GM18873 (cell line): ENCODE measurements around the gene USP9X.
"Not testable (repeated sequence)": the region's sequence is repeated elsewhere in the genome, so short reads cannot be mapped to it uniquely, and the experiment has no call there.

Source experiments
- ATAC-seq: cut with Tn5 transposase; IDR thresholded peaks from one replicate; pipeline ENCODE4 v1.9.1; 2021; ENCODE audit warnings: mild to moderate bottlenecking, moderate library complexity, moderate number of reproducible peaks; ENCODE audit not compliant: unreplicated experiment, low FRiP score

USP9X gene, protein sequence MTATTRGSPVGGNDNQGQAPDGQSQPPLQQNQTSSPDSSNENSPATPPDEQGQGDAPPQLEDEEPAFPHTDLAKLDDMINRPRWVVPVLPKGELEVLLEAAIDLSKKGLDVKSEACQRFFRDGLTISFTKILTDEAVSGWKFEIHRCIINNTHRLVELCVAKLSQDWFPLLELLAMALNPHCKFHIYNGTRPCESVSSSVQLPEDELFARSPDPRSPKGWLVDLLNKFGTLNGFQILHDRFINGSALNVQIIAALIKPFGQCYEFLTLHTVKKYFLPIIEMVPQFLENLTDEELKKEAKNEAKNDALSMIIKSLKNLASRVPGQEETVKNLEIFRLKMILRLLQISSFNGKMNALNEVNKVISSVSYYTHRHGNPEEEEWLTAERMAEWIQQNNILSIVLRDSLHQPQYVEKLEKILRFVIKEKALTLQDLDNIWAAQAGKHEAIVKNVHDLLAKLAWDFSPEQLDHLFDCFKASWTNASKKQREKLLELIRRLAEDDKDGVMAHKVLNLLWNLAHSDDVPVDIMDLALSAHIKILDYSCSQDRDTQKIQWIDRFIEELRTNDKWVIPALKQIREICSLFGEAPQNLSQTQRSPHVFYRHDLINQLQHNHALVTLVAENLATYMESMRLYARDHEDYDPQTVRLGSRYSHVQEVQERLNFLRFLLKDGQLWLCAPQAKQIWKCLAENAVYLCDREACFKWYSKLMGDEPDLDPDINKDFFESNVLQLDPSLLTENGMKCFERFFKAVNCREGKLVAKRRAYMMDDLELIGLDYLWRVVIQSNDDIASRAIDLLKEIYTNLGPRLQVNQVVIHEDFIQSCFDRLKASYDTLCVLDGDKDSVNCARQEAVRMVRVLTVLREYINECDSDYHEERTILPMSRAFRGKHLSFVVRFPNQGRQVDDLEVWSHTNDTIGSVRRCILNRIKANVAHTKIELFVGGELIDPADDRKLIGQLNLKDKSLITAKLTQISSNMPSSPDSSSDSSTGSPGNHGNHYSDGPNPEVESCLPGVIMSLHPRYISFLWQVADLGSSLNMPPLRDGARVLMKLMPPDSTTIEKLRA (N-terminal part only)

DNA sequence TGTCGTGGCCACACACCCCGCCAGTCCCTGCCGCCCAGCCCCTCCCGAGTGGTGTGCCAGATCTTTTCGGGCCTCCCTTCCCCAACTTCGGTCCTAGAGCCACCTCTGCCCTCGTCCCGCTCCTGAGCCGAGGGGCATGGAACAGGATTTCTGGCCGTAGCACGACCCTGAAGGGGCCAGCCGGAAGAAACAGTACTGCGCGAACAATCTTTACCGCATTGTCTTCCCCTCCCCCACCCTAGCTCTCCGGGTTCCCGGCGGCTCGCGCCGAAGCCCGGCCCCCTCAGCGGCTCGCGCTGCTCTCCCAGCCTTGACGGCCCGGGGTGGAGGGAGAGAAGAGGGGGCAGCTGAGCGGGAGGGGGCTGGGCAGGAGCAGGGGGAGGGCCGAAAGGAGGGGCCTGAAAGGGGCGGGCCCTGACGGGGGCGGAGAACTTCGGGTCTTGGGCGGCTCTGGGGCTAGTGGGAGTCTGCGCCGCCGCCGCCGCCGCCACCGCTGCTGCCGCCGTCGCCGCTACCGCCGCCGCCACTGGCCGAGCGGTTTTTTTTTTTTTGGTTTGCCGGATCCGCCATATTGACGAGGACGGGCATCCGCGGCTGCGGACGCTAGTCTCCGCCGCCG, at the start of gene USP9X:
USP9X (plus strand) TSS at position 553 of the 619 bp plus-strand sequence. CDS start 38,184 bp downstream, outside the sequence.
- ATAC-seq, result peak; percentile 40

DNA sequence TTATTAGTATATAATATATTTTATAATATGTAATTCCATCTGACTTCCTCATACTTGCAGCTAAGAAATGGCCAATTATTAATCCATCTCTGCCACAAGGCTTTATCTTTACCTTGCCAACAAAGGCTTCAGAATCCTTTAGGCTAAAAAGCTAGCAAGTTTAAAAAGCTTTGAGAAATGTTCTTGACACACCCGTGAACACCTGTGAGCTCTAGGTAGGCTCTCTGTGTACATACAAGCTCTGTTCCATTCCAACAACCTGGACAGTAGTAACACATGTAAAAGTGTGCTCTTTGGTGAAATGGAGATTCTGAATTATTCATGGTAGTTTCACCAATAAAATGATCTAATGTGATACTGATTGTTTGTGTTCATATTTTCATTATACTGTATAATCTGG, 49.7 kb upstream of the USP9X start:
- no peak for ATAC-seq

DNA sequence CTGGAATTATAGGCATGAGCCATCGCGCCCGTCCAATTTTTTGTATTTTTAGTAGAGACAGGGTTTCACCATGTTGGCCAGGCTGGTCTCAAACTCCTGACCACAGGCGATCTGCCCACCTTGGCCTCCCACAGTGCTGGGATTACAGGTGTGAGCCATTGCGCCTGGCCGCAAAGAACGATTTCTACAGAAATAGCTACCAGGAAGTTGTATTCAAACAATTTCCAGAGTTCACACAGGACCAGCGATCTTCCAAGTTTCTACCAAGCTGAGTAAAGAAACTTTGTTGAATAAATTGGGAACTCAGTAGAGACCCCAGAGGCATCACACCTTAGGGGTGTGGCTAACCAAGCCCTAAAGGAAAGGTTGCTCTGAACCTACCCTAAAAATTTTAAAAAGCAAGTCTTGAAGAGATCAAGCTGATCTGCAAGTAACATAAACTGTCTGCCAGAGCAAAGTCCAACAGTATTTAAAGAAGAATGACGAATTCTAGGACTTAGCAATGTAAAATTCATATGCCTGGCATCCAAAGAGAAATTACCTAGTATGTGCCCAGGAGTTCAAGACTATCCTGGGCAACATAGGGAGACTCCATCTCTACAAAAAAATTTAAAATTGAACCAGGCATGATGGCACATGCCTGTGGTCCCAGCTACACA, 48.4 kb upstream of the USP9X start:
- ATAC-seq, result no peak

DNA sequence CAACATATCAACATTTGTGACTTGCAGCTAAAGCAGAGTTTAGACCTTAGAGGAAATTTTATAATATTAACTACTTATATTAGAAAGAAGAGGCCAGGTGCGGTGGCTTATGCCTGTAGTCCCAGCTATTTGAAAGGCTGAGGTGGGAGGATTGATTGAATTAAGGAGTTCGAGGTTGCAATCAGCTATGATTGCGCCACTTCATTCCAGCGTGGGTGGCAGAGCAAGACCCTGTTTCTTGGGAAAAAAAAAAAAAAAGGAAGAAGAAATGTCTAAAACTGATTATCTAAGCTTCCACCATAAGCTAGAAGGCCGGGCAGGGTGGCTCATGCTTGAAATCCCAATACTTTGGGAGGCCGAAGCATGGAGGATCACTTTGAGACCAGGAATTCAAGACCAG, 42.0 kb upstream of the USP9X start:
- no peak for ATAC-seq

DNA sequence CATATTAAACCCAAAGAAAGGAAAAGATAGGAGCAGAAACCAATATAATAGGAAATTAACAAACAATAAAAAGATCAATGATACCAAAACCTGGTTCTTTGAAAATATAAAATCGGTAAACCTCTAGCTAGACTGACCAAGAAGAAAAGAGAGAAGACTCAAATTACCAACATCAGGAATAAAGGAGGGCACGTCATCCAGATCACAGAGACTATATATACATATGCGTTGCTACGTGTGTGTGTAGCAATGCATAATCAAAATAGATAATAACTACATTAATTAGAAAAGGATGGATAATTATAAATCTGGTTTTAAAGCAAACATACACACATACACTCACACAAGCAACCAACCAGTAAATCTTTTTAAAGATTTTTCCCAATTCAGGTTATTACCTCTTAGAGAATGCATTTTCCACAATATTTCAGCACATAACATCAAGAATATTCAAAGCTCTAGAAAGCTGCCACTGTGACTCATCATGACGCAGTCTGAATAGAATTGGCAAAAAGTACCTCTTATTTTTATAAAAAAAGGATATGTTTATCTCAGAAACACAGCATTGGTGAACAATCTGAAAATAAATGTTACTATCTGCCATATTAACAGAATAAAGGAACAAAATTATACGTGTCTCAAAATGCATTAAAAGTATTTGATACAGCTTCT, 41.4 kb upstream of the USP9X start:
- no peak for ATAC-seq

DNA sequence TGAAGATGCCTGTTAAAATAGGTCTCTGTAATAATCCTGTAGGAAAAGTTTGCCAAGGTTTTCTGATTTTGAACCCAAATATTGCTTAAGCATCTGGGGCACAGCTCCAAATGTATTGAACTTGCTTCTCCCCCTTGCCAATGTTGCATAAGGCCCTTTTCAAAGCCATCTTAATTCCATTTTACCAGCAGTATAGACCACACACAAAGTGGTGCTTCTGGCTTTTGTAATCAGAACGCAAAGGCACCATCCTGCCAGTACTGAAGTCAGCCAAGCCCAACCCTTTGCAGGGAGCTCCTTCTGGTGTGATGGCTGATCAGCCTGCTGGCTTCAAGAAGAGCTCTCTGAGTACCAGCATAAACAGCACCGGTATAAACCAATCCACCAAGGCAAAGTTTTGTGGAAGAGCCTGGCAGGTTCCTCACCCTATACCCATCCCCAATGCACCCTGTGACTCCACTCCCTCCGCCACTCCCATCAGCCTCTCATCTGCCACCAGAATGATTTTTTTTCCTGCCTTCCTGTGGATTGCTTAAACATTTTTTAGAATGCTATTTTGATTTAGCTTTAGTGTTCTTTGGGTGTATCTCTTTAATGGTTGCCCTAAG, 39.2 kb upstream of the USP9X start:
- ATAC-seq, result no peak

DNA sequence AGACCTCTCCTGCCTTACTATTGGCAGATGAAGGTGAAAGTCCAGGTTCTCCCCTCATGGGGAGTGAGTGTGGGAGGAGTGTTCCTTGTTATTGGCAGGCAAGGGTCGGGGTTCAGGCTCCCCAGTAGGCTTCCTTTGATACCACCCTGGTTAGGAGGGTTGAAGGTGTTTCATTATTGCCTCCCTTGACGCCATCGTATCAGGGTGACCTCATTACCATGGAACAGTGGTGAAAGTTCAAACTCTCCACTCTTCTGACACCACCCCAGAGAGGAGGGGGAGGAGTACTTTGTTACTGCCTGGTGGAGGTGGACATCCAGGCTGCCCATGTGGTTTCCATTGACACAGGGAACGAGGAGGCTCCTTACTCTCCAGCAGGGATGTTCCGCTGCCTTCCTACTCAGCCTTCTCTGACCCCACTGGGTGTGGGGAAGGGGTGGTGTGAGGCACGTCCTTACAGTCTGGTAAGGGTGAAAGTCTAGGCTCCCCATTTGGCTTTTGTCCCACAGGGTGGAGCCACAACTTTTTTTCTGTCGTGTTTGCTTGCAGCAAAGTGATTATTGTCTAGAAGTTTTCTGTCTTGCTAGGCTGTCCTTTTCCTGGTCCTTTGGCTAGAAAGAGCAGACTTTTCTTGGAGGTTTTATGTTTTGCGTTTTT, 37.2 kb upstream of the USP9X start:
- no peak for ATAC-seq

DNA sequence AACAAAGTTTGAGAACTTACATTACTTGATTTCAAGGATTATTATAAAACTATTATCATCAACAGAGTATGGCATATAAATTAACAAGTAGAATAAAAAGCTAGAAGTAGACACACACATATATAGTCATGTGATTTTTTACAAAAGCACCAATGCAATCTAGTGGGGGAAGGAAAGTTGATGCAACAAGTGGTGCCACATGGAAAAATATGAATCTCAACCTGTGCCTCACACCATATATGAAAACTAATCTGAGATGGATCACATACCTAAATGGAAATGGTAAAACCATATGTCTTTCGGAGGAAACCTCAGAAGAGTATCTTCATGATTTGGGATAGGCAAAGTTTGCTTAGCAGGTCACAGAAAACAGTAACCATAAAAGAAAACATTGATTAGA, 34.9 kb upstream of the USP9X start:
- ATAC-seq, result no peak

DNA sequence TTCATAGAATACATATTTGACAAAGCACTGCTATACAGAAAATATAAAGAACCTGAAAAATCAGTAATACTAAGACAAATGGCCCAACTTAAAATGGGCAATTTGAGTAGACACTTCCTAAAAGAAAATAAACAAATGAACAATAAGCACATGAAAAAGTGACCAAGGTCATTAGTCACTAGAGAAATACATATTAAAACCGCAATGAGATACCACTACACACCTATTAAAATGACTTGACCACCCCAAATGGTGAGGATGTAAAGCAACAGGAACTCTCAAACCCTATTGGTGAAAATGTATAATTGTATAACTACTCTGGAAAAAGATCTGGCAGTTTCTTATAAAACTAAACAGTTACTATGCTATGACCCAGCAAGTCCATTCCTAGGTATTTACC, 34.0 kb upstream of the USP9X start:
- no peak for ATAC-seq

DNA sequence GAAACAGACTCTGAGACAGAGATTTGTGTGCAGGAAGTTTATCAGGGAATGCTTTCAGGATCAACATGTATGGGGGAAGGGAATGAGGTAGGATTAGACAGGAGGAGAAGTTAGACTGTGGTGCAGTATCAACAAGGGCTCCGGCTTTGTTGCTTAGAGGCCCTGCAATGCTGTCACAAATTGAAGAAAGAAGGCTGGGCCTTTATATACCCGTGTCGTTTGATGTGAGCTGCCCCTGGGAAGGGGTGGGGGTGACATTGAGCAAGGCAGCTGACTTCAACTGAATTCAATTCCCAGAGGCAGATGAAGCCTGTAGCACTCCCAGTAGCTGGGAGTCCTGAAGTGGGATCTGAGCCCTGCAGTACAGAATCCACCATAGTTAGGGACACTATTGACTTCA, 29.5 kb upstream of the USP9X start:
- ATAC-seq, result no peak

DNA sequence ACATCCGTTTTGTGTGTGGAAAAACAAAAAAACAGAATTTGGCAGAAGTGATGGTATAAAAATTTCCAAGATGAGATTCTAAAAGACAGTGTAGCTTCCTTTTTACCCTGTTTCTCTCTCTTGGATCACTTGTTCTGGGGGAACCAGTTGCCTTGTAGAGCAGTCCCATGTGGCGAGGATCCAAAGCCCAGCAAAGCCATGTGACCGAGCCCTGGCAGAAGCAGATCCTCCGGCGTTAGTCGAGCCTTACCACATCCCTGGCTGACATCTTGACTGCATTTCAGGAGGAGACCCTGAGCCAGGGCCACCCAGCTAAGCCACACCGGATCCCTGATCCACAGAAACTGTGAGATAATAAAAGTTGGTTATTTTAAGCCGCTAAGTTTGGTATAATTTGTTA, 22.0 kb upstream of the USP9X start:
- not testable (repeated sequence) for ATAC-seq

DNA sequence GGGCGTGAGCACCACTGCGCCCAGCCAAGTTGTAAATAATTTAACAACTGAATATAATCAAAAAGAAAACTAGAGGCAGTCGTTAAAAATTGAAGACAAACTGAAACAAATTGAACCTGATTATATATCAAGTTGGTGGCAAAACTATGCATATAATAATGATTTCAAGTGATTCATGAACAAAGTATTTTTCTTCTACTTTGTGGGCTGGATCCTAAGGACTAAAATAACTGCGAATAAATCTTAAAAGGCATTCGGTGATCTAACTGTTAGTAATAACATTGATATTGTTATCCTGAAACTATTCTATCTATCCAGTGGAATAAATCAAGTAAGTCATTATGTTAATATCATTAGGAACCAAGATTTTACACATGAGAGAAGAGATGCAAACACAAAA, 21.2 kb upstream of the USP9X start:
- ATAC-seq, result no peak

DNA sequence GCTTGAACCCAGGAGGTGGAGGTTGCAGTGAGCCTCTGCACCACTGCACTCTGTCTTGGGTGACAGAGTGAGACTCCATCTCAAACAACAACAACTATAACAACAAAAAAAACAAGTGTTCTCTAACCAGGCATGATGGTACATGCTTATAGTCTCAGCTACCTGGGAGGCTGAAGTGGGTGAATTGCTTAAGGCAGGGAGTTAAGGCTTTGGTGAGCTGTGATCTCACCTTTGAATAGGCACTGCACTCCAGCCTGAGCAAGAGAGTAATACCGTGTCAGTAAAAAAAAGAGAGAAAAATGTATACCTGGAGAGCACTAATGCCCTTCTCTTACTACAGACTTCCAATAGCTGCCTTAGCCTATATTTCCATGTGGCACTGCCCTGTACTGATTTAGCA, 18.9 kb upstream of the USP9X start:
- ATAC-seq, result no peak

DNA sequence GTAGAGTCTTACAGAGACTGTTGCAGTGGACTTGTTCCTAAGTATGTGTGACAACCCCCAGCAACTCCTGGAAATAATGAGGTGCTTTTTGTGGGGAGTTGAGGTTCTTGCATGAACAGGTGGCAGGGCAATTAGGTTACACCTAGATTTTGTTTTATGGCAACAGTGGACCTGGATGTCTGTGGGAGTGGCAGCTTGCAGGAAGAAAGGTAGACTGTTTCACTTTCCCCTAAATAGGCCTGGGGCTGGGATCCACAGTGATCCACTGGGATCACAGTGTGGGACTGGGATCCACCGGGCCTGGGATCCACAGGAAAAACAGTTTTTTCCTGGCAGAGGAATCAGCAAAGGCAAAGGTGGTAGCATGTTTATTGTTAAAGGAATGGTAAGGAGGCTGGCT, 18.3 kb upstream of the USP9X start:
- ATAC-seq, result no peak

DNA sequence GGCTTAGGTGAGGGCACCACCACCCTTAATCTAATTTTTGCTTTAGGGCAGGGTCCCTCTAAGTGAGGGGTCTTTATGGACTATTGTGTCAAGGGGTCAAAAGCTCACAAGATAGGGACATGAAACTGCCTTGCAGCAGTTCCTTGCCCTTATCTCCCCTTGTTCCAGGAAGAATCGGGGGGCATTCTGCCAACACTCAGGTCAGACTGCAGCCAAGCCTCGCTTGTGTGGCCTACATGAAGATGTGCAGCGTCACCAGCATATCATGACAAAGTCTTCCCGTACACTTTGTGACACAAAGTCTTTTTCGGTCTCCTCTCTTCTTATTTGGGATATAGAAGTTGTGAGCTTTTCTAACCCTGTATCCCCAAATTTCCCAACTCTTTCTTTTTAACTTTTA, 17.5 kb upstream of the USP9X start:
- ATAC-seq, result no peak

DNA sequence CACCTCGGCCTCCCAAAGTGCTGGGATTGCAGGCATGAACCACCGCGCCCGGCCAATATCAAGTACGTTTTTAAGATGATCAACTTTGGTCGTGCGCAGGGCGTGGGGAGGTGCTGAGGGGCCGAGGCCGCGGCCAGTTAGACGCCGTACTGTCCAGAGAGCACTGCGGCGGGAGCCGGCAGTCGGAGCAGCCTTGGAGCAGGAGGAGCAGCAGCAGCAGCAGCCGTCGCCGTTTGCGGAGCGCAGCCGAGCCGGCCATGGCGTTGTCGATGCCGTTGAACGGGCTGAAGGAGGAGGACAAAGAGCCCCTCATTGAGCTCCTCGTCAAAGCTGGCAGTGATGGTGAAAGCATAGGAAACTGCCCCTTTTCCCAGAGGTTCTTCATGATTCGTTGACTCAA, 8.5 kb upstream of the USP9X start:
- ATAC-seq, result no peak

DNA sequence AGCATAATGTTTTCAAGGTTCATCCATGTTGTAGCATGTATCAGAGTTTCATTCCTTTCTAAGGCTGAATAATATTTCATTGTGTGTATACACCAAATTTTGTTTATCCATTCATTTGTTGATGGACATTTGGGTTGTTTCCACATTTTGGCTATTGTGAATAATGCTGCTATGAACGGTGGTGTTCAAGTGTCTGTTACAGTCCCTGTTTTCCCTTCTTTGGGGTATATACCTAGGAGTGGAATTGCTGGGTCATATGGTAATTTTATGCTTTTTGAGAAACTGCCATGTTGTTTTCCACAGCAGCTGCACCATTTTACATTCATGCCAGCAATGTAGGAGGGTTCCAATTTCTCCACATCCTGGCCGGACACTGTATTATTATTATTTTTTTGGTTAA, 3.4 kb upstream of the USP9X start:
- no peak for ATAC-seq

DNA sequence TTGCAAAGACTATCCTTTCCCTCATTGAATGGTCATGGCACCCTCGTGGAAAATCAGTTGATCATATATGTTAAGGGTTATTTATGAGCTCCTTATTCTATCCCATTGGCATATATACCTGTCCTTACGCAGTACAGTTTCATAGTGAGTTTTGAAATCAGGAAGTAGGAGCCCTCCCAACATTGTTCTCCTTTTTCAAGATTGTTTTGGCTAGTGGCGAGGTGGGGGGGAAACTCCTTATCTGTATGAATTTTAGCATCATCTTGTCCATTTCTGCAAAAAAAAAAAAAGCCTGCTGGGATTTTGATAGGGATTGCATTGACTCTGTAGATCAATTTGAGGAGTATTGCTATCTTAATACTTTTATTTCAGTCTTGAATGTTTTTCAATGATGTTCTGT, 2.5 kb upstream of the USP9X start:
- no peak for ATAC-seq
